Aorta (tissue), 5 donors: ENCODE results near the gene SLC7A6. TPM values are rescaled to one million over a fixed set of nuclear protein-coding genes. Genes with fewer than 3 reads are reported as not detected.

Experiments
- ATAC-seq: fragments of 200-7000 bp; cut with Tn5 transposase; one replicate; pipeline ENCODE4 v1.9.1; 2022; ENCODE audit warnings: moderate library complexity; ENCODE audit not compliant: low FRiP score
- DNase-seq, 2 donors: peaks; one replicate each; pipeline ENCODE4 v3.0.0-alpha.2; 2020
- H3K27ac ChIP-seq, 2 donors: one replicate each; pipeline ENCODE4 v1.5.1; 2013; ENCODE audit warnings: low read length in 2 of 2, mild to moderate bottlenecking in 2 of 2, moderate library complexity in 2 of 2, control low read depth in 1 of 2, inconsistent platforms in 1 of 2, low read depth in 1 of 2
- H3K27me3 ChIP-seq, 2 donors: one replicate each; pipeline ENCODE4 v1.6.1; 2013; ENCODE audit warnings: control low read depth in 1 of 2, low read length in 1 of 2, mild to moderate bottlenecking in 1 of 2, moderate library complexity in 1 of 2; ENCODE audit not compliant: insufficient read depth in 2 of 2, control insufficient read depth in 1 of 2
- H3K36me3 ChIP-seq, 2 donors: one replicate each; pipeline ENCODE4 v1.6.1; 2013; ENCODE audit warnings: control low read depth in 1 of 2, low read length in 1 of 2, mild to moderate bottlenecking in 1 of 2; ENCODE audit not compliant: insufficient read depth in 2 of 2, control insufficient read depth in 1 of 2
- H3K4me1 ChIP-seq, 2 donors: one replicate each; pipeline ENCODE4 v1.6.1; 2013; ENCODE audit warnings: low read length in 2 of 2, control low read depth in 1 of 2, mild to moderate bottlenecking in 1 of 2, moderate library complexity in 1 of 2; ENCODE audit not compliant: insufficient read depth in 2 of 2, control insufficient read depth in 1 of 2
- H3K4me3 ChIP-seq, 2 donors: one replicate each; pipeline ENCODE4 v1.5.1; 2013; ENCODE audit warnings: low read length in 2 of 2, control low read depth in 1 of 2, mild to moderate bottlenecking in 1 of 2
- H3K9me3 ChIP-seq: one replicate; pipeline ENCODE4 v1.6.1; 2013; ENCODE audit warnings: mild to moderate bottlenecking, low read length; ENCODE audit not compliant: control insufficient read depth
- WGBS, 2 donors: extraction: QIAGEN DNeasy Blood & Tissue Kit; methylation state at CpG; one replicate each; pipeline ENCODE4 v1.1.7; 2013; 5-methylcytosine and 5-hydroxymethylcytosine counted together
- intact Hi-C, 2 donors: fragments of 100-400 bp; cut with DNase I; formaldehyde crosslinking; loops; one replicate each; pipeline versions ENCODE4 v1.14.2 to v1.15.0; 2022
- polyA plus RNA-seq, 2 donors: library from polyadenylated mRNA; stranded (reverse); fragments of 200-250 nt; gene quantifications; one replicate each; pipeline ENCODE4 v1.2.3, GENCODE V29; 2013
- total RNA-seq, 2 donors: library from RNA; stranded (reverse); fragmentation: NEBNext Ultra II Directional; extraction: Animal tissue kit (Norgen Biotek cat#: 25700); gene quantifications; one replicate each; pipeline ENCODE4 v1.2.1, GENCODE V29; 2021
- donor health status: healthy with polysubstance abuse.
- donor health status: Bipolar disorder and iron deficiency.
- donor health status: DM: no; HTN: no; CAD: no.
- donor health status: DM: no; HTN: no; CAD: no.
- donor health status: DM: yes; HTN: yes; CAD: no.

SLC7A6 gene
- total and polyA plus RNA-seq, 4 donors: 2.4 to 52.4 (median 29.9) TPM

DNA sequence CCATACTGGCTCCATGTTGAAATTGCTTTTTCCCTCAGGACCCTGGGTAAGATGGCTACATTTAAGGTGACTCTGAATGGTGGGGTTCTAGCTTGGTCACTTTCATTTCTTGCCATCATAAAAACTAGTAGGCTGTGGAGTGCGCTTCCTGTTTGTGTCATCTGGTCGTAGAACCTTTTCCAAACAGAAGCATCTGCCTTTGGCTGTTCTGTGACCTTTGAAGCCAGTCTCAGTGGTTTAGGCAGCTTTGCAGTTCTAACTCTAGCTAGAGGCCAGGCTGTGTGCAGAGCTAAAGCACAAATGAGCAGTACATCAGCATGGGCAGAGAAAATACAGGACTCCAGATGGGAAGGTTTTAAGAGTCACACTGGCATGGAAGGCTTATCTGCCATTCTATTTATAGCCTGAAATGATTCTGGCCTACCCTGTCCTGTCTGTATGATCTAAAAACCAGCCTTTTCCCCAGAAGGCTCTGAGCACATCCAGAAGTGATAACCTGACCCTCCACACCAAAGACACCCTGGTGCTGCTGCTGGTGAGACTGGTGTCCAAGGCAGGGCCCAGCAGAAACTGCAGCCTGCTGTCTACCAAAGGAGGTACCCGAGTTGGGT is 37.0 kb upstream of the SLC7A6 start:
- Histone ChIP-seq H3K4me3 (no peak overlapping the region), H3K4me1 (no peaks in the 10 kb centered on the region), H3K36me3 (no peaks in the 10 kb centered on the region), H3K9me3 (no peaks in the 10 kb centered on the region), H3K27ac (no peak overlapping the region), H3K27me3 (no peaks in the 10 kb centered on the region)
- WGBS, 2 donors: 51 to 57% methylated on average over 3 of the region's 3 CpGs
- DNase-seq: no peak
- intact Hi-C loops: loop anchor here in 1 of 2 donors (2.0 kb wide), 1 partner anchor 234 kb away; no protein-coding TSS in a partner anchor
- no peak for ATAC-seq

DNA sequence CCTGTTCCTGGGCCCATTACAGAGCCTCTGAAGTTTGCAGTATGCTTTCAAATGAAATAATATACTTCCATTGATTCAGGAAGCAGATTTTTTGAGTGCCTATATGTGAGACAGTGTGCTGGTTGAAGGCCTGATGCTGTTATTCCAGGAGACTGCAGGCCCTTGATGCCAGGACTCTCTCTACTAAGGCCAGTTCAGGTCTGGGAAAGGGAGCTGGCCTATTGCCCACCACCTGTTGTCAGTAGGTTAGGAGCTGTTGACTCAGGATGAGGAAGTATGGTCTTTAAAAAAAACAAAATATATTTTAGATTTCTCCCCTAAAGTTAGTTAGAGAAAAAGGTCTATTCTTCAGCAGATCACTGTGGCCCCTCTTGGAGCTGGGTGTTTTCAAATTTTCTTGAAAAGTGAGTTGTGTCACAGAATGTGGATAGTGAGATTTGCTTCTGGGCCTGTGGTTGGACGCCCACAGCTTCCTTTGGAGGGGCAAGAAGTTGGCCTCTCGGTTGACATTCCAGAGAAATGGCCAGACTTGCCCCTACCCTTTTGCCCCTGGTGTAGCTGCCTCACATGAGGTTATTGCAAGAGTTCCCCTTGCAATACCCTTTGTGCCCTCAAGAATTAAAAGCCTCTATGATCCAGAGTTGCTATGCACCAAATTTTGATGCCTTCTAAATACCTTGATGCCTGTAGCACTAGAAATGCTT is 36.3 kb upstream of the SLC7A6 start:
- DNase-seq: peak in 1 of 2 donors; percentile 32
- ATAC-seq: no peak
- H3K27ac ChIP-seq: no peak overlapping the region
- H3K9me3 ChIP-seq: no peaks in the 10 kb centered on the region
- H3K36me3 ChIP-seq: no peaks in the 10 kb centered on the region
- H3K4me3 ChIP-seq: no peak overlapping the region
- H3K4me1 ChIP-seq: no peaks in the 10 kb centered on the region
- no peaks in the 10 kb centered on the region for H3K27me3 ChIP-seq
- intact Hi-C loops: loop anchor here in 1 of 2 donors (2.0 kb wide), 1 partner anchor 235 kb away; no protein-coding TSS in a partner anchor
- WGBS, 2 donors: 57 to 74% methylated on average over 2 of the region's 2 CpGs

DNA sequence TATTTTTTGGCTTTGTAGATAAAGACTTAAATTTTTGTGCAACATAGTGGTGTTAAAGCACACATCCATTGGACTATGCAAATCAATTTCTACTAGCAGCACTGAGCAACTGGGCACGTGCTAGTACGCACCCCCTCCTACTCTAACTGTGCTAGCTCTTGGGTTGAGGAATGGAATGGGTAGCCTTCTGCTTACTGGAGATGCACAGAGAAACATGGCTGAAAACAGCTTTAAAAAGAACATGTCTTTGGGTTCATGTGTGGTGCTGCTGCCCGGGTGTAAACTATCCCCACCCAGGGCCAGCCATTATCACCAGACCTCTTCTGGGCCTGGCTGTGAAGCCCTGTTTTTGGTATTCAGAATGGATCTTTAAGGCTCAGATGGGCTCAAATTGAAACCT is 35.7 kb upstream of the SLC7A6 start:
- Histone ChIP-seq H3K27ac (no peak overlapping the region), H3K4me1 (no peaks in the 10 kb centered on the region), H3K36me3 (no peaks in the 10 kb centered on the region), H3K9me3 (no peaks in the 10 kb centered on the region), H3K27me3 (no peaks in the 10 kb centered on the region), H3K4me3 (no peak overlapping the region)
- DNase-seq (no peak), ATAC-seq (no peak)
- intact Hi-C loops: loop anchor here in 1 of 2 donors (1.0 kb wide), 1 partner anchor 235 kb away; no protein-coding TSS in a partner anchor
- 84 to 88% methylated on average over 3 of the region's 3 CpGs for WGBS, 2 donors

DNA sequence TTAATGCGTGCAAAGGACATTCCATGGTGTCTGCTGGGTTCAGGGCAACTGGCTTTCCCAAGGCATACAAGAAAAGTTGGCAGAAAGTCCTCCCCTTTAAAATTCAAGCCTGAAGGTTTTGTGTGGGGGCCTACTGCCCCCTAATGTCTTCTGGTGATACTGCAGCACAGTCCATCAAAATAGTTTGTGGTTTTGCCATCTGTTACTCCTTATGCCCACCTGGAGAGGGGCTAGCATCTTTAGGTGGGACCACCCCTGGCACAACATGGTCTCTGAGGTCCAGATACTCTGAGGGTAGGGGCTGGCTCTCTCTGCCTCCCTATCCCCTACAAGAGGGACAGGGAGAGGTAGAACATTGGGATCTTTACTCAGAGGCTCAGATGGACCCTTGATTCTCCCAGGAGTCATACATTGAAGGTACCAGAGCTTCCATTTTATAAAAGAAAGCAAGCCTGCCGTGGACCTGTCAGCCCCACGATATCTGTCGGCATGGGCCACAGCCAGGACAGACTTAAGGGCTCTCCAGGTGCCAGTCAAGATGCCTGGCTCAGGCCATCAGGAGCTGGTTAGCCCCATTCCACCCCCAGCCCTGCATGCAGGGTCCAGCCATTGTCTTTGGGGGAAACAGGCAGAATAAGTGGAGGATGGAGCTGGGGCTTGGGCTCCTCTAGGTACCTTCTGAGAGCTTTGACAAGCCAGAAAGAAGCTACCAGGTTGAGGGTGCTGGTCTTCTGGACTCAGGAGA is 34.7 kb upstream of the SLC7A6 start:
- ATAC-seq (peak; percentile 53), DNase-seq (peak in 1 of 2 donors; percentile 43)
- Histone ChIP-seq H3K4me1 (no peaks in the 10 kb centered on the region), H3K27ac (no peak overlapping the region), H3K27me3 (no peaks in the 10 kb centered on the region), H3K36me3 (no peaks in the 10 kb centered on the region), H3K4me3 (no peak overlapping the region), H3K9me3 (no peaks in the 10 kb centered on the region)
- WGBS, 2 donors: 67 to 68% methylated on average over 4 of the region's 4 CpGs
- intact Hi-C loops: loop anchor here (1.0 to 10.0 kb wide), 4 partner anchors 145 to 412 kb away; partner anchors contain the start of gene NFATC3 (in 1 of the 2)

DNA sequence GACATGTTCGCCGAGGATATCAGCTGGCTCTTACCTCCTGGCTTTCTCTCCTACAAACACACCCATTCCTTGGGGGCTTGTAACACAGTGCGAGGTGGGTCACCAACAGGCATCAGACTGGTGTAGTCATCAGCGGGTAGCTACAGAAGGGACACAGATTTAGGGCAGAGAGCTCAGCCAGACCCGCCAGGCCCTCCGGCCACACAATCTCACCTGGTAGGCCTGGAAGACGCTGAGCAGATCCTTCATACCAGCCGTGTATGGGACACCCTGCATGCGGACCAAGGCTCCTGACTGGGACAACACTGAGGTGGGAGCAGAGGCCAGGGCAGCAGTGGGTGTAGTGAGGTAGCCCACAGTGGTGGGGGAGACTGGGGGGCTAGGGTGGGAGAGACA is 34.2 kb upstream of the SLC7A6 start:
- DNase-seq: peak in 1 of 2 donors; percentile 25
- intact Hi-C loops: loop anchor here (5.0 to 10.0 kb wide), 3 partner anchors 145 to 413 kb away; partner anchors contain the start of gene NFATC3 (in 1 of the 2)
- H3K4me1 ChIP-seq: no peaks in the 10 kb centered on the region

DNA sequence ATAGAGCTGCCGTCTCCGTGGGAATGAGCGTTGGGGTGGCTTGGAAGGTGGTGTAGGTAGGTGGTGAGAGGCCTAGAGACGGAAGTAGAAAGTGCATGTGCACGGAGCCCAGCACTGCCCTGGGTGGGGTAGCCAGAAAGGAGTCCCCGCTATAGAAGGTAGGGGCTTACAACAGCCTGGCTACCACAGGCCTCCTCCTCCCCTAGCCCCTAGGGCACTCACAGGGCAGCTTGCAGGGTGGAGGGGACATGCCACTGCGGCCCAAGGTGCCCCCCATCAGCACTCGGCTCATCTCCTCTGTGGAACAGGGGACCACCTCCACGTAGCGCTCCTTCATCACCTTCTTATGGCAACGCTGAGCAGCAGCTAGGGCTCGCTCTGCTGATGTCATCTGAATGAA is 33.4 kb upstream of the SLC7A6 start:
- Histone ChIP-seq H3K36me3 (no peaks in the 10 kb centered on the region), H3K9me3 (no peaks in the 10 kb centered on the region), H3K4me1 (no peaks in the 10 kb centered on the region), H3K27ac (no peak overlapping the region), H3K27me3 (no peaks in the 10 kb centered on the region), H3K4me3 (no peak overlapping the region)
- DNase-seq: peak in 1 of 2 donors; percentile 41
- intact Hi-C loops: loop anchor here (5.0 to 10.0 kb wide), 3 partner anchors 146 to 414 kb away; partner anchors contain the start of gene NFATC3 (in 1 of the 2)
- ATAC-seq: no peak
- 90 to 94% methylated on average over 12 of the region's 12 CpGs for WGBS, 2 donors

More for the DNA sequence above, 34.2 kb upstream of the SLC7A6 start:
- no peaks in the 10 kb centered on the region for H3K9me3 ChIP-seq
- no peak for ATAC-seq
- H3K4me3 ChIP-seq: no peak overlapping the region
- 90 to 93% methylated on average over 9 of the region's 9 CpGs for whole genome bisulfite sequencing, 2 donors
- H3K36me3 ChIP-seq: no peaks in the 10 kb centered on the region
- no peak overlapping the region for H3K27ac ChIP-seq
- H3K27me3 ChIP-seq: no peaks in the 10 kb centered on the region

DNA sequence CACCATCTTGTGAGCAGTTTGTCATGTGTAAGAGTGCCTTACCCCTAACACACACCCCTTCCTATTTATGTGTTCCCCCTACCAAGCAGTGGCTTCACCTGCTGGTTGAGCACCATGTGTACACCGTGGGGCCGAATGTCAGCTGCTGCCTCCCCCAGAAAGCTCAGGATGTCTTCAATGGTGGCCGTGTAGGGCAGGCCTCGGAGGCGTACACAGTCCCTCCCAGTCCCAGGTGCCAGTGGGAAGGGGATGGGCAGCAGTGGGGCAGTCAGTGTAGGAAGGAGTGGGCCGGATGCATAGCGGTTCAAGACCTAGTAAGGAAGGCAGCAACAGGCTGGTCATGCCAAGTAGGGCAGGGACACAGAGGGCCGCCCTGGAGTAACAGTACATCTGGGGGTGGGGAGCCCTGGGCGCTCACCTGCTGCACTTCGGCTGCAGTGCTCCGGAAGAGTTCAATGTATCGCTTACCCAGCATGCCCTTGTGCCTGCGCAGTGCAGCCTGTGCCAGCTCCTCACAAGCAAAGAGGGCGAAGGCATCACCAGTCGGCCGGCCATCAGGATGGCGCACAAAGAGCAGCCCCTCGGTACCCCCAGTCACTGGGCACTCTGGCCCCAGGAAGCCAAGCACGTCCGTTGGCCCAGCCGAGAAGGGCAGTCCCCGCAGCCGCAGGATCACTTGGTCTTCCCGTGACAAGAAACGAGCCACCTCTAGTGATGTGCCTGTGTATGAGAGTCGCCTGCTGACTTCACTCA is 32.8 kb upstream of the SLC7A6 start:
- Histone ChIP-seq H3K27me3 (no peaks in the 10 kb centered on the region), H3K36me3 (no peaks in the 10 kb centered on the region), H3K9me3 (no peaks in the 10 kb centered on the region), H3K4me3 (no peak overlapping the region), H3K4me1 (no peaks in the 10 kb centered on the region), H3K27ac (no peak overlapping the region)
- 88 to 89% methylated on average over 26 of the region's 26 CpGs for WGBS, 2 donors
- DNase-seq: peak in 1 of 2 donors; percentile 42
- no peak for ATAC-seq
- intact Hi-C loops: loop anchor here (5.0 to 10.0 kb wide), 3 partner anchors 147 to 414 kb away; partner anchors contain the start of gene NFATC3 (in 1 of the 2)

DNA sequence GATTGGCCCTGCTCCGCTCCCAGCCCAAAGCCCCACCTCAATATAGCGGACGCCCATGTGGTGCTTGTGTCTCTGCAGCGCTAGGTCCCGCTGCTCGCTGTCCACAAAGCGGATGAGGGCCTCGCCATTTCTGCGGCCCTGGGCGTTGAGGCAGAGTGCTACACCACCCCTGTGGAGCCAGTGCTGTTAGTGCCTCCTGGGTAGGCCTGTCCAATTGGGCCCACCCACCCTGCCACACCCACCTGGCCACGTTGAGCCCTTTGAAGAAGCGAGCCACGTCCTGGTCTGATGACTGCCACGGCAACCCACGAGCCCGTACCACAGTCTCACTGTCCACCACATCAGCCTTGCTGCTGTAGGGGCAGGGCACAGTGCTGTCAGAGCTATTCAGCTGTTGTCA is 32.0 kb upstream of the SLC7A6 start:
- Histone ChIP-seq H3K4me1 (no peaks in the 10 kb centered on the region), H3K9me3 (no peaks in the 10 kb centered on the region), H3K36me3 (no peaks in the 10 kb centered on the region), H3K4me3 (no peak overlapping the region), H3K27me3 (no peaks in the 10 kb centered on the region), H3K27ac (no peak overlapping the region)
- intact Hi-C loops: loop anchor here (5.0 to 10.0 kb wide), 3 partner anchors 148 to 415 kb away; partner anchors contain the start of gene NFATC3 (in 1 of the 2)
- DNase-seq: peak in 1 of 2 donors; percentile 50
- ATAC-seq: no peak
- 81 to 86% methylated on average over 16 of the region's 16 CpGs for WGBS, 2 donors
